GM11168 (cell line): ENCODE data around the gene MDM2.
"Not testable (repeated sequence)": the region's sequence is repeated elsewhere in the genome, so short reads cannot be mapped to it uniquely, and the experiment has no call there.

Experiments used
- in situ Hi-C: fragments of 300-500 bp; cut with MboI; formaldehyde crosslinking; loops from one replicate; pipeline ENCODE4 v1.12.0; 2022; ENCODE audit warnings: low sequenced_read_pairs; ENCODE audit not compliant: unreplicated experiment

The MDM2 gene

GRCh38 chr12:68785358-68785757 lies 22.6 kb upstream of the MDM2 start:
- in situ Hi-C loops: no loop called here

- in situ Hi-C loops: no loop called here
These were observed 22.2 kb upstream of the MDM2 start for GRCh38 chr12:68785823-68786222.

- in situ Hi-C loops: no loop called here
These were observed 21.0 kb upstream of the MDM2 start for GRCh38 chr12:68786929-68787328.

GRCh38 chr12:68788554-68789143 lies 19.3 kb upstream of the MDM2 start:
- in situ Hi-C loops: no loop called here

GRCh38 chr12:68789144-68789878 lies 18.7 kb upstream of the MDM2 start:
- in situ Hi-C loops: no loop called here

GRCh38 chr12:68790081-68790951 lies 17.7 kb upstream of the MDM2 start:
- in situ Hi-C loops: no loop called here

- in situ Hi-C loops: no loop called here
These were observed 17.1 kb upstream of the MDM2 start for GRCh38 chr12:68790952-68791234.

GRCh38 chr12:68791897-68792481 lies 16.0 kb upstream of the MDM2 start:
- in situ Hi-C loops: no loop called here

GRCh38 chr12:68792952-68793351 lies 15.0 kb upstream of the MDM2 start:
- in situ Hi-C loops: no loop called here

- in situ Hi-C loops: no loop called here
These were observed 14.5 kb upstream of the MDM2 start for GRCh38 chr12:68793436-68793835.

GRCh38 chr12:68793975-68794652 lies 13.9 kb upstream of the MDM2 start:
- in situ Hi-C loops: no loop called here

GRCh38 chr12:68794653-68795251 lies 13.2 kb upstream of the MDM2 start:
- in situ Hi-C loops: no loop called here

GRCh38 chr12:68796399-68796798 lies 11.6 kb upstream of the MDM2 start:
- in situ Hi-C loops: no loop called here

GRCh38 chr12:68798882-68799234 lies 9.1 kb upstream of the MDM2 start:
- in situ Hi-C loops: no loop called here

- in situ Hi-C loops: no loop called here
These were observed 7.7 kb upstream of the MDM2 start for GRCh38 chr12:68800294-68800693.

GRCh38 chr12:68801124-68801523 lies 6.9 kb upstream of the MDM2 start:
- in situ Hi-C loops: not testable (repeated sequence)

- in situ Hi-C loops: not testable (repeated sequence)
These were observed 5.6 kb upstream of the MDM2 start for GRCh38 chr12:68802372-68802745.

- in situ Hi-C loops: not testable (repeated sequence)
These were observed 4.9 kb upstream of the MDM2 start for GRCh38 chr12:68802911-68803651.

- in situ Hi-C loops: no loop called here
These were observed 3.9 kb upstream of the MDM2 start for GRCh38 chr12:68803948-68804656.
